Upper lobe of right lung (tissue), 1 donor: ENCODE results near the gene PTGES2. TPM values are rescaled to one million over a fixed set of nuclear protein-coding genes. Genes with fewer than 3 reads are reported as not detected.

Source experiments
- ATAC-seq: fragments of 200-7000 bp; cut with Tn5 transposase; one replicate; pipeline ENCODE4 v1.9.1; 2020; ENCODE audit warnings: mild to moderate bottlenecking, moderate library complexity
- DNase-seq: peaks from one replicate; pipeline ENCODE4 v3.0.0-alpha.2; 2020
- H3K27ac ChIP-seq: fragments of 200-600 bp; one replicate; pipeline ENCODE4 v1.8.0; 2022
- H3K27me3 ChIP-seq: fragments of 200-600 bp; one replicate; pipeline ENCODE4 v1.8.0; 2022; ENCODE audit warnings: mild to moderate bottlenecking
- H3K36me3 ChIP-seq: fragments of 200-600 bp; one replicate; pipeline ENCODE4 v1.8.0; 2022
- H3K4me1 ChIP-seq: fragments of 200-600 bp; one replicate; pipeline ENCODE4 v1.8.0; 2022
- H3K4me3 ChIP-seq: fragments of 200-600 bp; one replicate; pipeline ENCODE4 v1.8.0; 2022; ENCODE audit warnings: mild to moderate bottlenecking
- H3K9me3 ChIP-seq: fragments of 200-600 bp; one replicate; pipeline ENCODE4 v1.8.0; 2022
- CTCF ChIP-seq: fragments of 200-600 bp; IDR thresholded peaks from one replicate; pipeline ENCODE4 v1.8.0; 2022; ENCODE audit warnings: antibody characterized with exemption
- intact Hi-C: fragments of 100-400 bp; cut with DNase I; formaldehyde crosslinking; loops from one replicate; pipeline ENCODE4 v1.11.0; 2022
- total RNA-seq: library from RNA; stranded (reverse); fragmentation: NEBNext Ultra II Directional; extraction: Animal tissue kit (Norgen Biotek cat#: 25700); gene quantifications from one replicate; pipeline ENCODE4 v1.2.1, GENCODE V29; 2021
- donor health status: DM: no; HTN: yes; CAD: no; lungs with severe emphysema.

Gene PTGES2
- total RNA-seq, 1 donor from 2014 or later = 35.1 TPM

GRCh38 chr9:128168731-128169308 is 41.3 kb upstream of the PTGES2 start:
- no peak for ATAC-seq
- intact Hi-C loops = no loop called here
- Histone ChIP-seq H3K27ac (no peak overlapping the region), H3K9me3 (no peaks in the 10 kb centered on the region), H3K4me3 (no peak overlapping the region), H3K36me3 (peaks cover 75% of the 10 kb centered on the region), H3K4me1 (no peaks in the 10 kb centered on the region), H3K27me3 (no peaks in the 10 kb centered on the region)
- DNase-seq = no peak
- TF ChIP-seq CTCF = no peak

GRCh38 chr9:128167209-128167608 is 39.7 kb upstream of the PTGES2 start:
- H3K9me3 ChIP-seq = no peaks in the 10 kb centered on the region
- no peaks in the 10 kb centered on the region for H3K27me3 ChIP-seq
- no peak overlapping the region for H3K4me3 ChIP-seq
- TF ChIP-seq CTCF = no peak
- H3K36me3 ChIP-seq = peaks cover 63% of the 10 kb centered on the region
- no peaks in the 10 kb centered on the region for H3K4me1 ChIP-seq
- H3K27ac ChIP-seq = no peak overlapping the region
- ATAC-seq = no peak
- intact Hi-C loops = no loop called here
- no peak for DNase-seq

DNA sequence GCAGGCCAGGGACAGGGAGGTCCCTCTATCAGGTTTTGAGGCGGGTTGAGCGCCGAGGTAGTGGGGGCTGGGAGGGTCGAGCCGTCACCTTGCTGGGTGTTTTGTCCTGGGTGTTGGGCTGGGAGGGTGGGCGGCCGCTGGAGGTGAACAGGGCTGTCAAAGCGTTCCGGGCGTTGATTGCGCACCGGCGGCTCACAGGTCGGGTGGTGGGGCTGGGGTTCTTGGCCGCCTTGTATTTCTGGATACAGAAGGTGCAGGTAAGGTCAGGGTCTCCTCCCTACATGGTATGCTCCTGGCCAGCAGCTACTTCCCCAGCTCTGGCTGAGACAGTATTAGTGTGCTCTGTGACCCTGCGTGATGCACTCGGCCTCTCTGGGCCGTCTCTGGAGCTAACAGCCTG is 38.6 kb upstream of the PTGES2 start:
- no peak for TF ChIP-seq CTCF
- H3K9me3 ChIP-seq = no peaks in the 10 kb centered on the region
- H3K4me3 ChIP-seq = no peak overlapping the region
- no peak for DNase-seq
- ATAC-seq = no peak
- H3K36me3 ChIP-seq = peaks cover 63% of the 10 kb centered on the region
- H3K27ac ChIP-seq = no peak overlapping the region
- H3K4me1 ChIP-seq = no peaks in the 10 kb centered on the region
- intact Hi-C loops = no loop called here
- no peaks in the 10 kb centered on the region for H3K27me3 ChIP-seq

DNA sequence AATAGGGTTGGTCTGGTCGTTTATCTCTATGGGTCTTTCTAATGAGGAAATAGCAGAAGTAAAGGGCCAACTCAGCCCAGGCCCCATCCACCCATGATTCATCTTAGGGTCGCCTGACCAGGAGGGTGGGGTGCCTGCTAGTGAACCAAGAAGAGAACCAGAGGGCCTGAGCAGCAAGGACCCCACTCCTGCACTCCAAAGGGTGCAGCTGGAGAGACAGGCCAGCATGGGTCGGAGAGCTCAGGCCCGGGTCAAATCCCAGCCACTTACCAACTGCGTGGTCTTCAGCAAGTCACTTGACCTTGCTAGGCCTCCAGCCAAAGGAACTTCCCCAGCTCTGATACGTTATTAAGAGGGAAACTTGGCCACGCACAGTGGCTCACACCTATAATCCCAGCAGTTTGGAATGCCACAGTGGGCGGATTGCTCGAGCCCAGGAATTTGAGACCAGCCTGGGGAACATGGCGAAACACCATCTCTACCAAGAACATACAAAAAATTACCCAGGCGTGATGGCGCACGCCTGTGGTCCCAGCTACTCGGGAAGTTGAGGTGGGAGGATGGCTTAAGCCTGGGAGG is 36.9 kb upstream of the PTGES2 start:
- Histone ChIP-seq H3K36me3 (peaks cover 52% of the 10 kb centered on the region), H3K4me1 (no peaks in the 10 kb centered on the region), H3K27me3 (no peaks in the 10 kb centered on the region), H3K27ac (no peak overlapping the region), H3K9me3 (no peaks in the 10 kb centered on the region), H3K4me3 (no peak overlapping the region)
- intact Hi-C loops = no loop called here
- no peak for DNase-seq
- no peak for ATAC-seq
- TF ChIP-seq CTCF = no peak

GRCh38 chr9:128163523-128164306 is 36.2 kb upstream of the PTGES2 start:
- DNase-seq (no peak), ATAC-seq (no peak)
- Histone ChIP-seq H3K4me1 (no peaks in the 10 kb centered on the region), H3K36me3 (peaks cover 45% of the 10 kb centered on the region), H3K4me3 (no peak overlapping the region), H3K9me3 (no peaks in the 10 kb centered on the region), H3K27me3 (no peaks in the 10 kb centered on the region), H3K27ac (no peak overlapping the region)
- TF ChIP-seq CTCF = no peak
- intact Hi-C loops = no loop called here
